Measurements from ENCODE around the gene THAP3.
"Not testable (repeated sequence)": the region's sequence is repeated elsewhere in the genome, so short reads cannot be mapped to it uniquely, and the experiment has no call there.

The THAP3 gene

GRCh38 chr1:6632588-6633514 is 8.2 kb downstream of the THAP3 start:
- DNase-seq, result no peak

GRCh38 chr1:6634371-6635052 is 9.8 kb downstream of the THAP3 start:
- DNase-seq, result peak in 10 of 56 donors; percentile 4 to 41 (median 12)

- DNase-seq, result no peak
Observed at GRCh38 chr1:6635161-6635909, 10.7 kb downstream of the THAP3 start.

GRCh38 chr1:6635910-6636760 is 11.5 kb downstream of the THAP3 start:
- DNase-seq, result no peak

- DNase-seq, result not testable (repeated sequence)
Observed at GRCh38 chr1:6636778-6637177, 12.1 kb downstream of the THAP3 start.

- no peak for DNase-seq
Observed at GRCh38 chr1:6637770-6638169, 13.1 kb downstream of the THAP3 start.

GRCh38 chr1:6638226-6638625 is 13.6 kb downstream of the THAP3 start:
- peak in 40 of 56 donors; percentile 3 to 78 (median 38) for DNase-seq

- DNase-seq, result not testable (repeated sequence)
Observed at GRCh38 chr1:6640867-6641266, 16.2 kb downstream of the THAP3 start.

GRCh38 chr1:6645018-6645417 is 20.4 kb downstream of the THAP3 start:
- no peak for DNase-seq

- peak in 7 of 56 donors; percentile 1 to 35 (median 7) for DNase-seq
Observed at GRCh38 chr1:6646499-6647148, 22.0 kb downstream of the THAP3 start.

GRCh38 chr1:6648556-6648955 is 23.9 kb downstream of the THAP3 start:
- DNase-seq, result no peak

GRCh38 chr1:6651909-6652308 is 27.2 kb downstream of the THAP3 start:
- DNase-seq, result no peak

- no peak for DNase-seq
Observed at GRCh38 chr1:6652986-6653385, 28.3 kb downstream of the THAP3 start.

GRCh38 chr1:6653436-6654290 is 29.0 kb downstream of the THAP3 start:
- DNase-seq, result peak in 2 of 56 donors; percentile 5 to 6

- no peak for DNase-seq
Observed at GRCh38 chr1:6657138-6657537, 32.5 kb downstream of the THAP3 start.

- no peak for DNase-seq
Observed at GRCh38 chr1:6658359-6659060, 33.8 kb downstream of the THAP3 start.

GRCh38 chr1:6660415-6661049 is 35.9 kb downstream of the THAP3 start:
- no peak for DNase-seq

- DNase-seq, result not testable (repeated sequence)
Observed at GRCh38 chr1:6662468-6662867, 37.8 kb downstream of the THAP3 start.

Measured in nucleus accumbens (tissue), 56 donors.